SU-DHL-6 (cell line): Measurements from ENCODE around the gene C1QTNF1.

Experiments used
- CTCF ChIP-seq: fragments of 200-600 bp; sonication (generic); IDR thresholded peaks from one replicate; pipeline ENCODE4 v1.5.1; 2017; ENCODE audit warnings: antibody characterized with exemption, mild to moderate bottlenecking, low read length, moderate library complexity; ENCODE audit not compliant: insufficient read depth, poor library complexity, severe bottlenecking
- EZH2phosphoT487 ChIP-seq: fragments of 200-600 bp; sonication (generic), shearing (Covaris generic); conservative IDR thresholded peaks from 2 replicates; pipeline ENCODE4 v1.6.1; 2018; ENCODE audit warnings: mild to moderate bottlenecking, antibody characterized with exemption, low read length, moderate library complexity, mixed read lengths

GRCh38 chr17:79093270-79093669 is 69.3 kb downstream of the C1QTNF1 start:
- TF ChIP-seq CTCF (no peak), EZH2phosphoT487 (no peak)
